IPS-NIHi7 (cell line): Measurements from ENCODE around the gene IQSEC3.
"Not testable (repeated sequence)": the region's sequence is repeated elsewhere in the genome, so short reads cannot be mapped to it uniquely, and the experiment has no call there.

Source experiments
- DNase-seq: peaks from one replicate; pipeline ENCODE4 v3.0.0; 2012; ENCODE audit warnings: mixed read lengths; ENCODE audit errors: extremely low spot score

Gene IQSEC3

DNA sequence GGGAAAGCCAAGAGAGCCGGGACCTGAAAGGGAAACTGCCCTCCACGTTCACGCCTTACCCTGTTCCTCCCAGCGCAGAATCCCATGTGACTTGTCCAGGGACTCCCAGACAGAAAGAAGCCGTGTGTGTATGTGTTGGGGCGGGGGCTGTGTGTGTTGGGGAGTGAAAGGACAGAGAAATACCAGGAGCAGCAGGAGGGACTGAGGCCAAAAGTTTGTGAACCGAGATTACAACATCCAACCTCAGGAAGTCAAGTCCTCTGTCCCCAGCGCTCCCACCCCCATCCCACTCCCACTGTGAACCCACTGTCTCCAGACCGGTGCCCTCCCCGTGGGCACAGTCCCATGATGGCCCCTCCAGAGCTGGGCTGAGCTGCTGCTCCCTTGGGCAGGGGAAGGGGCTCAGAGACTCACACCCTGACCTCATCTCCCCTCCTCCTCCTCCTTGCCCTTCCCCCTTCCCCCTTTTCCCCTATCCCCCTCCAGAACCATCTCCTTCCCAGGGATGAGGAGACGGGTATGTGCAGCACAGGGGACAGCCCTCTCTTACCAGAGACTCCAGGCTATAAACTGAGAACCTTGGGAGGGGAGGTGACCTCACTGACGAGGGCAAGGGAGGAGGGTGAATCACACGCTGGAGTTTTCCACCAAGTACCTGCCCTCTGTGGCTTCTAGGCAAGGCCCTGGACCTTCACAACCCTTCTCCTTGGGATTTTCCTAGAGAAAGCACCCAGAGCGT is 147.6 kb downstream of the IQSEC3 start, which contains the start of gene SLC6A12:
SLC6A12 (minus strand) TSS at position 155 of the 739 bp plus-strand sequence. CDS start 4,171 bp downstream, outside the sequence.
- no peak for DNase-seq

DNA sequence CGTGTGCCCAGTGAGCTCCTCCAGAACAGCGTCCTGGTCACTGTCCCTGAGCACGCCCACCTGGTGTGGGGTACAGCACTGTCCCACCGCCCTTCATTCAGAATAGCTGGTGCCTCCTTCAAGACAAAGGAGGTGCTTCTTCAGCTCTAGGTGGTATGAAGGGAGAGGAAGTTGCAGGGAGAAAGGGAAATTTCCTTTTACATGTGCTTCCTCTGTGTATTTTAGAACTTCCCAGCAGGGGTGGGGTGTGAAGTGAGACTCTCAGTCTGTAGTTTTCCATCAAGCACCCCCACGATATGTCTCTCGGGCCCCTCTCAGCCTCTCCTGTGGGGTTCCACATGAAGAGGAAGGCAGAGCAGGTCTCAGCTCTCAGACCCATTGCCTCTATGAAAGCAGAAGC is 148.5 kb downstream of the IQSEC3 start:
- no peak for DNase-seq

DNA sequence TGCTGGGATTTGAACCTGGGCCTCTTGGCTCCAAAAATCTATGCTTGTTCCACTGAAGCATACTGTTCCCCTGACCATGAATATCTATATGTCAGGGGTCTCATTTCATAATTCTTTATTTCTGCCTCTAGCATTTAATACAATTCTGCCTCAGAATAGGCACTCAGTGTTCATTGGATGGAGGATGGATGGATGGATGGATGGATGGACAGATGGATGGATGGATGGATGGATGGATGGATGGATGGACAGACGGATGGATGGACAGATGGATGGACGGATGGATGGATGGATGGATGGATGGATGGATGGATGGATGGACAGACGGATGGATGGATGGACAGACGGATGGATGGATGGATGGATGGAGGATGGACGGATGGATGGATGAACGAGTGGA is 150.5 kb downstream of the IQSEC3 start:
- not testable (repeated sequence) for DNase-seq

- no peak for DNase-seq
Measured at GRCh38 chr12:218221-218620, 151.7 kb downstream of the IQSEC3 start.

DNA sequence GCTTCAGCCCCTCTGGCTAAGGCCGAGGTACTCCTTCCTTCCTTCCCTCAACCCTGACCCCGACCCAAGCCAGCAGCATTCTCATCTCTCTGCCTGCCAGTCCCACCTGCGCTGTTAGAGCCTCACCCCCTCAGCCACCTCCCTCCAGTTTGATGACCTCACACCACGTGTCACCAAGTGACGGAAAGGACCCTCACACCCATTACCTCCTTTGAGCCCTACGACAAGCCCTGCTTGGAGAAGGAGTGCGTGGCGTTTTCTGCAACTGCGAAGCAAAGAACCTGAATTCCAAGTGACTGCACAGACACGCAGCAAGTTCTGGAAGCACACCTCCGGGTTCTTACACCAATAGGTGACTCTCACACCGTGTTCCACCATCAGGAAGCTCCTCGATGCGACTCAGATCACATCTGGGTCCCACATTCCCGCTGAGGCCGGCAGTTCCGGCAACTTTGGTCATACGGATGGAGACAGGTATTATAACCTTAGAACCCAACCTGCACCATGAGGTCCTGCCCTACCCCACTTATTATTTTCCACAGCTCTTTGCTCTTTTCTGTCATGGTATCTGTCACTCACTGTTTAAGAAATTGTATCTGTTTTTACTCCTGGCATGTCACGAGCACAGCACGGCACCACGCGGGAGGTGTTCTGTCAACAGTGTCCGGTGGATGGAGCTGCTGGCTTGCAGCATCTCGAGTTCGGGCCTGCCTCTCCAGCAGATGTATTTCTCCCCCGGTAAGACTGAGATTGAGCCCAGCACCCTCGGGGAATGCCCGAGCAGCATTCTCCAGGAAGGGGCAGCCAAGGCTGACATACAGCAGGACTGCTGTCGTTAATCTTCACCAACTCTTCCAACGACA is 152.4 kb downstream of the IQSEC3 start:
- DNase-seq, result no peak

DNA sequence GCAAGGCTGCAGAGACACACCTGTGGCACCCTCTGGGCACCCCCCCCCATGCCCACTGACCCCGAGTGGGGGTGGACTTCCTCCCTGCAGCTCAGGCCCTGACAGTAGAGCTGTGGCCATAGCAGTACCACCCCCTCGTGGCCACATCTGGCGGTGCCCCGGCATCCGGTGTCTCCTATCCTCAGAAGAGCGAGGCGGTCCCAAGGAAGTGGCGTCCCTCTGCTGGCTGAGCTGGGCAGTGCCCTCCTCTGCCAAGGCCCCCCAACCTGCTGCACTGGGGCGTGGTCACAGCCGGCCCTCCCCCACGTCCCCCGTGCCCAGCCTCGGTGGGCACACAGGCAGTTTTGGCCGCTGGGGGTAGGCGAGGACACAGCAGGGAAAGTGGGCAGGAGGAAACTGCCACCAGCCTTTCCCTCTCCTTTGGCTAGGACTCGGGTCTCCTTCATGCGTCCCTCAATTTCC is 153.4 kb downstream of the IQSEC3 start:
- peak; percentile 95 for DNase-seq

- DNase-seq, result no peak
Measured at GRCh38 chr12:220491-220890, 153.9 kb downstream of the IQSEC3 start.

GRCh38 chr12:220946-221550 is 154.5 kb downstream of the IQSEC3 start:
- DNase-seq, result no peak

DNA sequence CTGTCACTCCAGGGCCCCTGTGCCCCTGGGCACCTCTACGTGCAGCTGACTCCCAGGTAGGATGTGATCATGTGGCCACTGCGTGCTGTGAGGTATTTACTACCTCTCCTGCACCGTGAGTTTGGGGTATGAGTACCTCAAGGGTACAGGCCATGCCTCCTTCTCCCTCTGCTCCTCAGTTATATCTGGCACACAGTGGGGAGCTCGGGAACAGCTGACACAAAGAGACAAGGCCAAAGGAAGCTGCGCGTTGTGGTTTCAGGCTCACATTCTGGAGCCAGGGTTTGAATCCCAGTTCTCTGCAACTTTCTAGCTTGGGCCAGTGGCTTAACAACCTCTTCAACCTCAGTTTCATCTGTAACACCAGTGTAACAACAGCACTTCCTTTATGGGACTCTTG is 155.2 kb downstream of the IQSEC3 start:
- no peak for DNase-seq

- DNase-seq, result no peak
Measured at GRCh38 chr12:223841-224240, 157.3 kb downstream of the IQSEC3 start.

DNA sequence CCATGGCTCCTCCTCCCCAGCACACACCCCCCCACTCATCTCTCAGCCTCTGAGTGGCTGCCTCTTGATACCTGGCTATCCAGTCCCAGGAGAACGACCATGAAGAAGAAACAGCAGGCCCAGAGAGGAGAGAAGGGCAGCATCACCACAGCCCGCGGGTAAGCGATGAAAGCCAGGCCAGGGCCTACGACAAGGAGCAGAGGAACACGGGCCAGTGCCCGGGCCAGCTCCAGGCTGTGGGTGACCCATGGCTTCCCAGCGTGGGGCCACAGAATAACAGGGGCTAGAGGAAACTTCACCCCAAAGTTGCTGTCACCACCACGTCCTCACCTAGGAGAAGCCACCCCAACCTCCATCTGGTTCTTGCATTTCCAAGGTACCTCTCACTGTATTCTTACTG is 157.8 kb downstream of the IQSEC3 start:
- no peak for DNase-seq

DNA sequence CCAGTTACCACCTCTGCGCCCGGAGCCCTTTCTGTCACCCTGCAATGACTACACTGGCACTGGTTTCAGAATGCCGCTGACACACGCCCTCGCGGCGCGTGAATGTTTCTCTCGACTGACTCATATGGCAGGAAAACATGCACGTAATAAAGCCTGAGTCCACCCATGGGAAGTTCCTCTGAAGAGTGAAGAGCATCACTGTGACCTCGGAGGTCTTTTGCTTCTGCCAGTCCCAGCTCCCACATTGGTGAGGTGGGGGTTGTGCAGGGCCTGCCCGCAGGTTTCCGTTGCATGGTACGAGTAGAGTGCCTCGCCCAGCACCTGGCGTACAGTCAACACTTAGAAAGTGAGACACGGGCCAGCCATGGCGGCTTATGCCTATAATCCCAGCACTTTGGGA is 158.4 kb downstream of the IQSEC3 start:
- DNase-seq, result no peak

GRCh38 chr12:226401-226800 is 159.8 kb downstream of the IQSEC3 start:
- DNase-seq, result peak; percentile 56

GRCh38 chr12:227286-227915 is 160.8 kb downstream of the IQSEC3 start:
- no peak for DNase-seq
